Stimulated activated CD4-positive, alpha-beta T cell treated with anti-CD3 and anti-CD28 coated beads, Interleukin-4, amount 100 ng/mL, for 1 hour (primary cell): ENCODE data around the gene GFOD1.
"Not testable (repeated sequence)": the region's sequence is repeated elsewhere in the genome, so short reads cannot be mapped to it uniquely, and the experiment has no call there.

Experiments used
- DNase-seq: peaks from one replicate; pipeline ENCODE4 v3.0.0-alpha.2; 2020

GFOD1 gene

GRCh38 chr6:13398421-13398994, 88.9 kb downstream of the GFOD1 start:
- DNase-seq: no peak

GRCh38 chr6:13398069-13398381, 89.4 kb downstream of the GFOD1 start:
- DNase-seq: no peak

GRCh38 chr6:13397359-13398068, 89.9 kb downstream of the GFOD1 start:
- DNase-seq: no peak

- DNase-seq: no peak
These were observed 91.1 kb downstream of the GFOD1 start for GRCh38 chr6:13396241-13396792.

- no peak for DNase-seq
These were observed 91.8 kb downstream of the GFOD1 start for GRCh38 chr6:13395272-13396237.

GRCh38 chr6:13392462-13392861, 94.9 kb downstream of the GFOD1 start:
- DNase-seq: no peak

- DNase-seq: no peak
These were observed 95.9 kb downstream of the GFOD1 start for GRCh38 chr6:13391537-13391936.

- DNase-seq: no peak
These were observed 96.7 kb downstream of the GFOD1 start for GRCh38 chr6:13390658-13391057.

- DNase-seq: not testable (repeated sequence)
These were observed 98.2 kb downstream of the GFOD1 start for GRCh38 chr6:13389237-13389636.

GRCh38 chr6:13388769-13389168, 98.6 kb downstream of the GFOD1 start:
- DNase-seq: not testable (repeated sequence)

GRCh38 chr6:13384966-13385365, 102.4 kb downstream of the GFOD1 start:
- no peak for DNase-seq

GRCh38 chr6:13384506-13384905, 102.9 kb downstream of the GFOD1 start:
- no peak for DNase-seq

GRCh38 chr6:13383328-13384163, 103.9 kb downstream of the GFOD1 start:
- no peak for DNase-seq

- no peak for DNase-seq
These were observed 106.6 kb downstream of the GFOD1 start for GRCh38 chr6:13380761-13381160.

- DNase-seq: no peak
These were observed 108.5 kb downstream of the GFOD1 start for GRCh38 chr6:13378669-13379590.

GRCh38 chr6:13377054-13377758, 110.2 kb downstream of the GFOD1 start:
- no peak for DNase-seq

- DNase-seq: peak; percentile 41
These were observed 112.0 kb downstream of the GFOD1 start for GRCh38 chr6:13375360-13375878.

GRCh38 chr6:13373919-13374318, 113.5 kb downstream of the GFOD1 start:
- DNase-seq: no peak

GRCh38 chr6:13373488-13373886, 113.9 kb downstream of the GFOD1 start:
- DNase-seq: no peak

GRCh38 chr6:13372688-13373487, 114.5 kb downstream of the GFOD1 start:
- DNase-seq: no peak
